HEK293 (cell line): Measurements from ENCODE around the gene UTP25.

Experiments
- CTCF ChIA-PET: fragments of 350-600 bp; formaldehyde crosslinking; extraction: SDS; loops from one replicate; lab custom pipeline; 2021; ENCODE audit warnings: antibody characterized with exemption; lab: Yijun Ruan, JAX
- POLR2A ChIA-PET: fragments of 300-600 bp; formaldehyde crosslinking; extraction: SDS; loops from one replicate; lab custom pipeline; 2020; ENCODE audit warnings: antibody characterized with exemption, inconsistent platforms; lab: Yijun Ruan, JAX
- H3K27ac ChIP-seq: fragments of 200-500 bp; sonication (Bioruptor generic); 2 replicates; pipeline ENCODE4 v1.5.1; 2014; ENCODE audit warnings: low read depth, low read length, control low read depth, inconsistent platforms; ENCODE audit errors: extremely low read depth
- H3K36me3 ChIP-seq, 2 experiments: fragments of 200-500 bp in 1 of 2; sonication (Bioruptor generic) in 1 of 2; 1 replicate in 1 of 2; 2 replicates in 1 of 2; pipeline ENCODE4 v1.5.1; 2014 to 2017; ENCODE audit warnings: inconsistent platforms in 2 of 2, low read length in 2 of 2; ENCODE audit not compliant: control insufficient read depth in 2 of 2, insufficient read depth in 1 of 2
- H3K4me1 ChIP-seq: fragments of 200-500 bp; sonication (Bioruptor generic); 2 replicates; pipeline ENCODE4 v1.5.1; 2014; ENCODE audit warnings: mild to moderate bottlenecking, low read length, inconsistent platforms; ENCODE audit not compliant: control insufficient read depth, insufficient read depth
- H3K4me3 ChIP-seq: 2 replicates; pipeline ENCODE4 v1.5.1; 2011; ENCODE audit warnings: low read depth, mild to moderate bottlenecking, control low read depth, low read length, moderate library complexity
- H3K9me3 ChIP-seq: fragments of 200-500 bp; sonication (Bioruptor generic); 2 replicates; pipeline ENCODE4 v1.5.1; 2014; ENCODE audit warnings: low read depth, low read length, inconsistent platforms; ENCODE audit not compliant: control insufficient read depth, insufficient read depth
- AEBP2 ChIP-seq: fragments of 450-650 bp; formaldehyde crosslinking; IDR thresholded peaks from 2 replicates; pipeline ENCODE4 v1.5.1; 2016; ENCODE audit warnings: missing biosample characterization, missing genetic modification characterization, borderline replicate concordance
- FEZF1 ChIP-seq: fragments of 450-650 bp; formaldehyde crosslinking; IDR thresholded peaks from 2 replicates; pipeline ENCODE4 v1.5.1; 2016; ENCODE audit warnings: missing biosample characterization, missing genetic modification characterization
- OSR2 ChIP-seq: fragments of 450-650 bp; formaldehyde crosslinking; IDR thresholded peaks from 2 replicates; pipeline ENCODE4 v1.5.1; 2016; ENCODE audit warnings: missing biosample characterization, missing genetic modification characterization
- PRDM2 ChIP-seq: fragments of 450-650 bp; formaldehyde crosslinking; IDR thresholded peaks from 2 replicates; pipeline ENCODE4 v1.5.1; 2016; ENCODE audit warnings: missing biosample characterization, missing genetic modification characterization, borderline replicate concordance
- PRDM6 ChIP-seq: fragments of 450-650 bp; formaldehyde crosslinking; IDR thresholded peaks from 2 replicates; pipeline ENCODE4 v1.5.1; 2017; ENCODE audit warnings: missing biosample characterization, missing genetic modification characterization
- RBAK ChIP-seq: fragments of 450-650 bp; formaldehyde crosslinking; IDR thresholded peaks from 2 replicates; pipeline ENCODE4 v1.5.1; 2016; ENCODE audit warnings: missing biosample characterization, missing genetic modification characterization
- REPIN1 ChIP-seq: fragments of 450-650 bp; formaldehyde crosslinking; IDR thresholded peaks from 2 replicates; pipeline ENCODE4 v1.5.1; 2017; ENCODE audit warnings: missing biosample characterization, missing genetic modification characterization, low read depth
- SP3 ChIP-seq: fragments of 450-650 bp; formaldehyde crosslinking; IDR thresholded peaks from 2 replicates; pipeline ENCODE4 v1.5.1; 2016; ENCODE audit warnings: missing biosample characterization, missing genetic modification characterization
- ZBTB11 ChIP-seq: fragments of 450-650 bp; formaldehyde crosslinking; conservative IDR thresholded peaks from 2 replicates; pipeline ENCODE4 v1.5.1; 2016; ENCODE audit warnings: low read depth, missing biosample characterization, missing genetic modification characterization
- ZNF114 ChIP-seq: fragments of 450-650 bp; formaldehyde crosslinking; IDR thresholded peaks from 2 replicates; pipeline ENCODE4 v1.5.0; 2017; ENCODE audit warnings: missing biosample characterization, missing genetic modification characterization
- ZNF155 ChIP-seq: fragments of 450-650 bp; formaldehyde crosslinking; IDR thresholded peaks from 2 replicates; pipeline ENCODE4 v1.5.1; 2016; ENCODE audit warnings: missing biosample characterization, missing genetic modification characterization
- ZNF302 ChIP-seq: fragments of 450-650 bp; formaldehyde crosslinking; IDR thresholded peaks from 2 replicates; pipeline ENCODE4 v1.5.1; 2016; ENCODE audit warnings: missing biosample characterization, missing genetic modification characterization, low read depth
- ZNF362 ChIP-seq: fragments of 450-650 bp; formaldehyde crosslinking; IDR thresholded peaks from 2 replicates; pipeline ENCODE4 v1.5.1; 2016; ENCODE audit warnings: missing biosample characterization, missing genetic modification characterization
- ZNF366 ChIP-seq: fragments of 450-650 bp; formaldehyde crosslinking; conservative IDR thresholded peaks from 2 replicates; pipeline ENCODE4 v1.5.1; 2016; ENCODE audit warnings: missing biosample characterization, missing genetic modification characterization
- ZNF571 ChIP-seq: fragments of 450-650 bp; formaldehyde crosslinking; IDR thresholded peaks from 2 replicates; pipeline ENCODE4 v1.5.0; 2017; ENCODE audit warnings: missing biosample characterization, missing genetic modification characterization
- ZNF704 ChIP-seq: fragments of 450-650 bp; formaldehyde crosslinking; IDR thresholded peaks from 2 replicates; pipeline ENCODE4 v1.5.1; 2016; ENCODE audit warnings: missing biosample characterization, missing genetic modification characterization

UTP25 gene

GRCh38 chr1:209882942-209883340, 55.2 kb downstream of the UTP25 start:
- Histone ChIP-seq H3K9me3 (no peaks in the 10 kb centered on the region), H3K4me3 (no peak overlapping the region), H3K27ac (no peak overlapping the region), H3K4me1 (peaks cover 3% of the 10 kb centered on the region), H3K36me3 (no peaks in the 10 kb centered on the region)
- POLR2A ChIA-PET = no interaction called here
- TF ChIP-seq ZNF114 (tag by site-specific recombination) (no peak), RBAK (tag by site-specific recombination) (no peak), REPIN1 (tag by site-specific recombination) (no peak), AEBP2 (tag by site-specific recombination) (no peak), ZNF704 (tag by site-specific recombination) (no peak)
- CTCF ChIA-PET = interaction anchor here (0.6 to 2.5 kb wide), 4 partner anchors 12 to 173 kb away, joined by 3 to 11 read pairs (median 4); no protein-coding TSS in a partner anchor

GRCh38 chr1:209883341-209883971, 55.7 kb downstream of the UTP25 start:
- ChIA-PET CTCF (interaction anchor here (0.6 to 2.5 kb wide), 5 partner anchors 17 to 420 kb away, joined by 3 to 11 read pairs (median 4); no protein-coding TSS in a partner anchor), POLR2A (no interaction called here)
- H3K4me1 ChIP-seq = peaks cover 3% of the 10 kb centered on the region
- TF ChIP-seq ZNF571 = no peak
- 0 out of 2 replicates have a peak, but pooled peaks have one; percentile 25 for TF ChIP-seq ZNF366
- peak; percentile 71; the same call in 1 of the 2 replicates for TF ChIP-seq ZNF362
- TF ChIP-seq FEZF1 (tag by site-specific recombination) = peak; percentile 60
- TF ChIP-seq ZBTB11 (tag by site-specific recombination) = no peak
- TF ChIP-seq OSR2 (tag by site-specific recombination) = peak; percentile 45; the same call in 1 of the 2 replicates
- no peak for TF ChIP-seq ZNF155 (tag by site-specific recombination)
- TF ChIP-seq ZNF302 (tag by site-specific recombination) = no peak
- TF ChIP-seq PRDM2 (tag by site-specific recombination) = no peak
- TF ChIP-seq PRDM6 = 0 out of 2 replicates have a peak, but pooled peaks have one; percentile 14
- 0 out of 2 replicates have a peak, but pooled peaks have one; percentile 9 for TF ChIP-seq SP3
- TF ChIP-seq, all 188 proteins: peak for 6
- Histone ChIP-seq H3K27ac (0 out of 2 replicates have a peak overlapping the region, but pooled peaks have one; percentile 5), H3K9me3 (no peaks in the 10 kb centered on the region), H3K36me3 (no peaks in the 10 kb centered on the region), H3K4me3 (no peak overlapping the region)
